HEK293 (cell line): ENCODE data around the gene CIROP.
A peak's percentile ranks its signal among the peaks of the same experiment; 100 is the strongest.

Source experiments
- CTCF ChIA-PET: fragments of 350-600 bp; formaldehyde crosslinking; extraction: SDS; loops from one replicate; lab custom pipeline; 2021; ENCODE audit warnings: antibody characterized with exemption; lab: Yijun Ruan, JAX
- POLR2A ChIA-PET: fragments of 300-600 bp; formaldehyde crosslinking; extraction: SDS; loops from one replicate; lab custom pipeline; 2020; ENCODE audit warnings: antibody characterized with exemption, inconsistent platforms; lab: Yijun Ruan, JAX
- H3K27ac ChIP-seq: fragments of 200-500 bp; sonication (Bioruptor generic); 2 replicates; pipeline ENCODE4 v1.5.1; 2014; ENCODE audit warnings: low read depth, low read length, control low read depth, inconsistent platforms; ENCODE audit errors: extremely low read depth
- H3K36me3 ChIP-seq, 2 experiments: fragments of 200-500 bp in 1 of 2; sonication (Bioruptor generic) in 1 of 2; 1 replicate in 1 of 2; 2 replicates in 1 of 2; pipeline ENCODE4 v1.5.1; 2014 to 2017; ENCODE audit warnings: inconsistent platforms in 2 of 2, low read length in 2 of 2; ENCODE audit not compliant: control insufficient read depth in 2 of 2, insufficient read depth in 1 of 2
- H3K4me1 ChIP-seq: fragments of 200-500 bp; sonication (Bioruptor generic); 2 replicates; pipeline ENCODE4 v1.5.1; 2014; ENCODE audit warnings: mild to moderate bottlenecking, low read length, inconsistent platforms; ENCODE audit not compliant: control insufficient read depth, insufficient read depth
- H3K4me3 ChIP-seq: 2 replicates; pipeline ENCODE4 v1.5.1; 2011; ENCODE audit warnings: low read depth, mild to moderate bottlenecking, control low read depth, low read length, moderate library complexity
- H3K9me3 ChIP-seq: fragments of 200-500 bp; sonication (Bioruptor generic); 2 replicates; pipeline ENCODE4 v1.5.1; 2014; ENCODE audit warnings: low read depth, low read length, inconsistent platforms; ENCODE audit not compliant: control insufficient read depth, insufficient read depth
- GFI1B ChIP-seq: fragments of 450-650 bp; formaldehyde crosslinking; IDR thresholded peaks from 2 replicates; pipeline ENCODE4 v1.5.1; 2016; ENCODE audit warnings: missing biosample characterization, missing genetic modification characterization
- HOXC10 ChIP-seq: sonication (generic); formaldehyde crosslinking; IDR thresholded peaks from 2 replicates; pipeline ENCODE4 v1.8.1; 2023; ENCODE audit warnings: mild to moderate bottlenecking, missing genetic modification reagents
- IKZF3 ChIP-seq: fragments of 450-650 bp; IDR thresholded peaks from 2 replicates; pipeline ENCODE4 v1.5.0; 2018; ENCODE audit warnings: missing biosample characterization, mild to moderate bottlenecking, missing genetic modification characterization, moderate library complexity
- KLF1 ChIP-seq: fragments of 450-650 bp; formaldehyde crosslinking; IDR thresholded peaks from 2 replicates; pipeline ENCODE4 v1.5.1; 2016; ENCODE audit warnings: missing biosample characterization, missing genetic modification characterization
- YY1 ChIP-seq: fragments of 450-650 bp; formaldehyde crosslinking; IDR thresholded peaks from 2 replicates; pipeline ENCODE4 v1.5.1; 2018; ENCODE audit warnings: missing biosample characterization, missing genetic modification characterization
- ZBTB20 ChIP-seq: fragments of 450-650 bp; formaldehyde crosslinking; IDR thresholded peaks from 2 replicates; pipeline ENCODE4 v1.5.1; 2016; ENCODE audit warnings: missing biosample characterization, missing genetic modification characterization
- ZNF121 ChIP-seq: fragments of 450-650 bp; formaldehyde crosslinking; IDR thresholded peaks from 2 replicates; pipeline ENCODE4 v1.5.1; 2016; ENCODE audit warnings: missing biosample characterization, missing genetic modification characterization
- ZNF16 ChIP-seq: fragments of 450-650 bp; formaldehyde crosslinking; IDR thresholded peaks from 2 replicates; pipeline ENCODE4 v1.5.1; 2016; ENCODE audit warnings: low read depth, missing biosample characterization, missing genetic modification characterization
- ZNF174 ChIP-seq: fragments of 450-650 bp; formaldehyde crosslinking; IDR thresholded peaks from 2 replicates; pipeline ENCODE4 v1.5.0; 2017; ENCODE audit warnings: missing biosample characterization, mild to moderate bottlenecking, missing genetic modification characterization
- ZNF239 ChIP-seq: fragments of 450-650 bp; formaldehyde crosslinking; IDR thresholded peaks from 2 replicates; pipeline ENCODE4 v1.5.1; 2016; ENCODE audit warnings: missing biosample characterization, missing genetic modification characterization
- ZNF248 ChIP-seq: fragments of 450-650 bp; formaldehyde crosslinking; IDR thresholded peaks from 2 replicates; pipeline ENCODE4 v1.5.1; 2017; ENCODE audit warnings: missing biosample characterization, missing genetic modification characterization
- ZNF292 ChIP-seq: fragments of 450-650 bp; formaldehyde crosslinking; IDR thresholded peaks from 2 replicates; pipeline ENCODE4 v1.5.1; 2016; ENCODE audit warnings: low read depth, missing biosample characterization, missing genetic modification characterization, borderline replicate concordance
- ZNF302 ChIP-seq: fragments of 450-650 bp; formaldehyde crosslinking; IDR thresholded peaks from 2 replicates; pipeline ENCODE4 v1.5.1; 2016; ENCODE audit warnings: missing biosample characterization, missing genetic modification characterization, low read depth
- ZNF521 ChIP-seq: fragments of 450-650 bp; formaldehyde crosslinking; IDR thresholded peaks from 2 replicates; pipeline ENCODE4 v1.5.1; 2017; ENCODE audit warnings: missing biosample characterization, mild to moderate bottlenecking, missing genetic modification characterization
- ZNF558 ChIP-seq: fragments of 450-650 bp; formaldehyde crosslinking; IDR thresholded peaks from 2 replicates; pipeline ENCODE4 v1.5.1; 2016; ENCODE audit warnings: missing biosample characterization, missing genetic modification characterization
- ZNF571 ChIP-seq: fragments of 450-650 bp; formaldehyde crosslinking; IDR thresholded peaks from 2 replicates; pipeline ENCODE4 v1.5.0; 2017; ENCODE audit warnings: missing biosample characterization, missing genetic modification characterization
- ZNF610 ChIP-seq: fragments of 450-650 bp; formaldehyde crosslinking; IDR thresholded peaks from 2 replicates; pipeline ENCODE4 v1.5.1; 2016; ENCODE audit warnings: missing biosample characterization, missing genetic modification characterization, borderline replicate concordance
- ZNF629 ChIP-seq: fragments of 450-650 bp; formaldehyde crosslinking; IDR thresholded peaks from 2 replicates; pipeline ENCODE4 v1.5.1; 2017; ENCODE audit warnings: missing biosample characterization, missing genetic modification characterization
- ZNF654 ChIP-seq: fragments of 450-650 bp; formaldehyde crosslinking; IDR thresholded peaks from 2 replicates; pipeline ENCODE4 v1.5.1; 2016; ENCODE audit warnings: low read depth, missing biosample characterization, missing genetic modification characterization
- ZNF776 ChIP-seq: fragments of 450-650 bp; formaldehyde crosslinking; IDR thresholded peaks from 2 replicates; pipeline ENCODE4 v1.5.0; 2017; ENCODE audit warnings: missing biosample characterization, missing genetic modification characterization, borderline replicate concordance
- ZNF830 ChIP-seq: fragments of 450-650 bp; IDR thresholded peaks from 2 replicates; pipeline ENCODE4 v1.5.0; 2018; ENCODE audit warnings: missing biosample characterization, missing genetic modification characterization, low read depth, mild to moderate bottlenecking, moderate library complexity
- TF ChIP-seq, protein P1 (sequence below): fragments of 450-650 bp; formaldehyde crosslinking; IDR thresholded peaks from 2 replicates; pipeline ENCODE4 v1.5.1; 2016; ENCODE audit warnings: missing biosample characterization, missing genetic modification characterization
- TF ChIP-seq, protein P2 (sequence below): fragments of 450-650 bp; formaldehyde crosslinking; IDR thresholded peaks from 2 replicates; pipeline ENCODE4 v1.5.1; 2016; ENCODE audit warnings: missing biosample characterization, missing genetic modification characterization
- TF ChIP-seq, protein P3 (sequence below): fragments of 450-650 bp; formaldehyde crosslinking; IDR thresholded peaks from 2 replicates; pipeline ENCODE4 v1.5.1; 2016; ENCODE audit warnings: missing biosample characterization, missing genetic modification characterization
- TF ChIP-seq, protein P4 (sequence below): IDR thresholded peaks from 2 replicates; pipeline ENCODE4 v1.6.1; 2011; ENCODE audit warnings: mild to moderate bottlenecking, low read depth, low read length, borderline replicate concordance

The CIROP gene

DNA sequence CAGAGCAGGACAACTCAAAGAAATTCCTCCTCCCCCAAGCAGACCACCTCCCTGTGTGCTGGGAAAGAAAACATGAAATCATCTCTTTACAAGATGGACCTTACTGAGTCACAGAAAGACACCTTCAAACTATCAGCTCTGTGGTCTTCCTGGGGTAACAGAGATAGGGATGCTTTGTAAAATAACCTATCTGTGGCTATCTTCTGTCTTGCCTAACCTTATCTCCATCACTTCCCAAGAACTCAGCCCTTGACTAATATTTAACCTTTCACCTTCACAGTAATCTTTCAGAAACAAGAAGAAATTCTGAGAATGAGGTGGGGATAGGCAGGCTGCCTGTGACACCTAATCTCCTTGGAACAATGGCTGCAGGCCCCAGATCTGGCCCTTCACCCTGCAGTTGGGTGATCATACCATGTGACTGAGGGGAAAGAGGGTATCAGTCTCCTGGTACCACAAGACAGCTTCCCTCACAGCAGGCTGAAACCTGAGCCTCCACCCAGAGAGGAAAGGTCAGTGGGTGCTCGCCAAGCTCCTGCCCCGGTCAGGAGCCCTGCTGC, 41.6 kb upstream of the CIROP start:
- CTCF ChIA-PET, result interaction anchor here (0.5 to 2.7 kb wide), 5 partner anchors 17 to 78 kb away, joined by 3 to 20 read pairs (median 5); no protein-coding TSS in a partner anchor
- H3K4me1 ChIP-seq, result 0 out of 2 replicates have a peak, but pooled peaks cover 2% of the 10 kb centered on the region
- no peak overlapping the region for H3K4me3 ChIP-seq
- TF ChIP-seq YY1 (tag by site-specific recombination) (no peak), HOXC10 (CRISPR knock-in tag) (no peak), GFI1B (tag by site-specific recombination) (no peak), ZNF302 (tag by site-specific recombination) (no peak), KLF1 (tag by site-specific recombination) (no peak), ZNF571 (tag by site-specific recombination) (no peak), ZNF654 (tag by site-specific recombination) (no peak), ZNF292 (tag by site-specific recombination) (no peak), ZNF610 (tag by site-specific recombination) (no peak), ZNF521 (no peak), ZNF830 (no peak), ZNF239 (tag by site-specific recombination) (no peak), IKZF3 (no peak), ZNF776 (tag by site-specific recombination) (no peak)
- TF ChIP-seq, protein P1, sequence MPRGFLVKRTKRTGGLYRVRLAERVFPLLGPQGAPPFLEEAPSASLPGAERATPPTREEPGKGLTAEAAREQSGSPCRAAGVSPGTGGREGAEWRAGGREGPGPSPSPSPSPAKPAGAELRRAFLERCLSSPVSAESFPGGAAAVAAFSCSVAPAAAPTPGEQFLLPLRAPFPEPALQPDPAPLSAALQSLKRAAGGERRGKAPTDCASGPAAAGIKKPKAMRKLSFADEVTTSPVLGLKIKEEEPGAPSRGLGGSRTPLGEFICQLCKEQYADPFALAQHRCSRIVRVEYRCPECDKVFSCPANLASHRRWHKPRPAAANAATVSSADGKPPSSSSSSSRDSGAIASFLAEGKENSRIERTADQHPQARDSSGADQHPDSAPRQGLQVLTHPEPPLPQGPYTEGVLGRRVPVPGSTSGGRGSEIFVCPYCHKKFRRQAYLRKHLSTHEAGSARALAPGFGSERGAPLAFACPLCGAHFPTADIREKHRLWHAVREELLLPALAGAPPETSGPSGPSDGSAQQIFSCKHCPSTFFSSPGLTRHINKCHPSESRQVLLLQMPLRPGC, result no peak
- TF ChIP-seq, protein P2, sequence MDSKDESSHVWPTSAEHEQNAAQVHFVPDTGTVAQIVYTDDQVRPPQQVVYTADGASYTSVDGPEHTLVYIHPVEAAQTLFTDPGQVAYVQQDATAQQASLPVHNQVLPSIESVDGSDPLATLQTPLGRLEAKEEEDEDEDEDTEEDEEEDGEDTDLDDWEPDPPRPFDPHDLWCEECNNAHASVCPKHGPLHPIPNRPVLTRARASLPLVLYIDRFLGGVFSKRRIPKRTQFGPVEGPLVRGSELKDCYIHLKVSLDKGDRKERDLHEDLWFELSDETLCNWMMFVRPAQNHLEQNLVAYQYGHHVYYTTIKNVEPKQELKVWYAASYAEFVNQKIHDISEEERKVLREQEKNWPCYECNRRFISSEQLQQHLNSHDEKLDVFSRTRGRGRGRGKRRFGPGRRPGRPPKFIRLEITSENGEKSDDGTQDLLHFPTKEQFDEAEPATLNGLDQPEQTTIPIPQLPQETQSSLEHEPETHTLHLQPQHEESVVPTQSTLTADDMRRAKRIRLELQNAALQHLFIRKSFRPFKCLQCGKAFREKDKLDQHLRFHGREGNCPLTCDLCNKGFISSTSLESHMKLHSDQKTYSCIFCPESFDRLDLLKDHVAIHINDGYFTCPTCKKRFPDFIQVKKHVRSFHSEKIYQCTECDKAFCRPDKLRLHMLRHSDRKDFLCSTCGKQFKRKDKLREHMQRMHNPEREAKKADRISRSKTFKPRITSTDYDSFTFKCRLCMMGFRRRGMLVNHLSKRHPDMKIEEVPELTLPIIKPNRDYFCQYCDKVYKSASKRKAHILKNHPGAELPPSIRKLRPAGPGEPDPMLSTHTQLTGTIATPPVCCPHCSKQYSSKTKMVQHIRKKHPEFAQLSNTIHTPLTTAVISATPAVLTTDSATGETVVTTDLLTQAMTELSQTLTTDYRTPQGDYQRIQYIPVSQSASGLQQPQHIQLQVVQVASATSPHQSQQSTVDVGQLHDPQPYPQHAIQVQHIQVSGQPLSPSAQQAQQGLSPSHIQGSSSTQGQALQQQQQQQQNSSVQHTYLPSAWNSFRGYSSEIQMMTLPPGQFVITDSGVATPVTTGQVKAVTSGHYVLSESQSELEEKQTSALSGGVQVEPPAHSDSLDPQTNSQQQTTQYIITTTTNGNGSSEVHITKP (tag by site-specific recombination), result no peak
- POLR2A ChIA-PET, result no interaction called here
- H3K9me3 ChIP-seq, result no peaks in the 10 kb centered on the region
- H3K27ac ChIP-seq, result no peak overlapping the region
- H3K36me3 ChIP-seq, result peaks cover 0 to 3% of the 10 kb centered on the region in 2 experiments; a peak in 1 of 3 replicates

DNA sequence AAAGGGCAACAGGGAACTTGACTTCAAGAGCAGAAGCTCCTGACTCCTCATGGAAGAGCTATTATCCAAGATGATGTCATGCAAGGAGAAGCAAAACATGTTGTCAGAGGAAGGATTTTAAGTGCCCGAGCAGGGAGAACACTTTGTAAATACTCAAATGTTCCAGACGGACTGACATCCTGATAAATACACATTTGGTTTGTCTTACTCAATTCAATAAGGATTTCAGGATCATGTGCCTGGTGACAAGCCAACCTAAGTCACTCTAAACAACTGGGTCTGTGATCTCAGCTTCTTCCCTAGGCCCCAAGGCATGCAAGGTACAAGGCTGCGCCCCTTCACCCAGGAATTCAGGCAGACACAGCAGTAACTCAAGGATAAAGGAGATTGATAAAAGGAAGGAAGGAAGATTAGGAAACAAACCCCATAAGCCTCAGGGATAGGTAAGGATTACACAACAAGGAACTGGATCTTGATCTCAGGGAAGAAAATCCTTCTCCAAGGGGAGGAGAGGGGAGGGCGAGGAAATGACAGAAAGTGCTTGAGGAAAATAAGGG, 41.1 kb upstream of the CIROP start:
- ChIA-PET POLR2A (no interaction called here), CTCF (interaction anchor here (0.5 to 2.7 kb wide), 6 partner anchors 17 to 77 kb away, joined by 3 to 20 read pairs (median 4); no protein-coding TSS in a partner anchor)
- Histone ChIP-seq H3K36me3 (peaks cover 0 to 3% of the 10 kb centered on the region in 2 experiments; a peak in 1 of 3 replicates), H3K4me1 (0 out of 2 replicates have a peak, but pooled peaks cover 2% of the 10 kb centered on the region), H3K27ac (no peak overlapping the region), H3K4me3 (no peak overlapping the region), H3K9me3 (no peaks in the 10 kb centered on the region)
- TF ChIP-seq ZNF16 (no peak), ZNF248 (tag by site-specific recombination) (no peak), ZNF629 (tag by site-specific recombination) (peak; percentile 71), ZNF558 (tag by site-specific recombination) (no peak), ZNF174 (tag by site-specific recombination) (no peak), ZNF121 (tag by site-specific recombination) (no peak), ZNF571 (tag by site-specific recombination) (no peak), ZBTB20 (tag by site-specific recombination) (peak; percentile 40; the same call in 1 of the 2 replicates)
- TF ChIP-seq, protein P1, result no peak
- TF ChIP-seq, protein P3, sequence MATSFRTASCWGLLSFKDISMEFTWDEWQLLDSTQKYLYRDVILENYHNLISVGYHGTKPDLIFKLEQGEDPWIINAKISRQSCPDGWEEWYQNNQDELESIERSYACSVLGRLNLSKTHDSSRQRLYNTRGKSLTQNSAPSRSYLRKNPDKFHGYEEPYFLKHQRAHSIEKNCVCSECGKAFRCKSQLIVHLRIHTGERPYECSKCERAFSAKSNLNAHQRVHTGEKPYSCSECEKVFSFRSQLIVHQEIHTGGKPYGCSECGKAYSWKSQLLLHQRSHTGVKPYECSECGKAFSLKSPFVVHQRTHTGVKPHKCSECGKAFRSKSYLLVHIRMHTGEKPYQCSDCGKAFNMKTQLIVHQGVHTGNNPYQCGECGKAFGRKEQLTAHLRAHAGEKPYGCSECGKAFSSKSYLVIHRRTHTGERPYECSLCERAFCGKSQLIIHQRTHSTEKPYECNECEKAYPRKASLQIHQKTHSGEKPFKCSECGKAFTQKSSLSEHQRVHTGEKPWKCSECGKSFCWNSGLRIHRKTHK (tag by site-specific recombination), result no peak
- TF ChIP-seq, protein P4, sequence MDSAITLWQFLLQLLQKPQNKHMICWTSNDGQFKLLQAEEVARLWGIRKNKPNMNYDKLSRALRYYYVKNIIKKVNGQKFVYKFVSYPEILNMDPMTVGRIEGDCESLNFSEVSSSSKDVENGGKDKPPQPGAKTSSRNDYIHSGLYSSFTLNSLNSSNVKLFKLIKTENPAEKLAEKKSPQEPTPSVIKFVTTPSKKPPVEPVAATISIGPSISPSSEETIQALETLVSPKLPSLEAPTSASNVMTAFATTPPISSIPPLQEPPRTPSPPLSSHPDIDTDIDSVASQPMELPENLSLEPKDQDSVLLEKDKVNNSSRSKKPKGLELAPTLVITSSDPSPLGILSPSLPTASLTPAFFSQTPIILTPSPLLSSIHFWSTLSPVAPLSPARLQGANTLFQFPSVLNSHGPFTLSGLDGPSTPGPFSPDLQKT, result no peak
